ENCODE results near the gene KCNK2.

The KCNK2 gene

GRCh38 chr1:215131291-215131690, 48.8 kb downstream of the KCNK2 start:
- TF ChIP-seq CTCF (IDR thresholded peaks at IDR 0.05; ENCODE audit: borderline replicate concordance, extremely low read depth, low read length, poor library complexity, severe bottlenecking) (no peak), EZH2 (IDR thresholded peaks at IDR 0.05; ENCODE audit: borderline replicate concordance, low read depth, low read length, severe bottlenecking) (no peak)
- H3K4me3 ChIP-seq (ENCODE audit: low read depth in 1 of 2, low read length in 2 of 2): no peak overlapping the region
- H3K4me2 ChIP-seq (ENCODE audit: insufficient read depth, low read length): no peak overlapping the region
- no peaks in the 10 kb centered on the region for H3K27me3 ChIP-seq (ENCODE audit: insufficient read depth, low read length, poor library complexity)
- ATAC-seq (ENCODE audit: insufficient read depth, low read depth) (no peak), DNase-seq (no peak)
- H3K79me2 ChIP-seq (ENCODE audit: insufficient read depth, low read length): no peaks in the 10 kb centered on the region
- H3K36me3 ChIP-seq (ENCODE audit: insufficient read depth, low read length): no peaks in the 10 kb centered on the region
- H3K27ac ChIP-seq (ENCODE audit: low read length): no peak overlapping the region
- no peaks in the 10 kb centered on the region for H4K20me1 ChIP-seq (ENCODE audit: insufficient read depth, low read length)
- H3K9me3 ChIP-seq (ENCODE audit: insufficient read depth, low read length, severe bottlenecking): no peaks in the 10 kb centered on the region
- H3K9ac ChIP-seq (ENCODE audit: low read depth, low read length): no peak overlapping the region
- H2AFZ ChIP-seq (ENCODE audit: low read depth, low read length): no peak overlapping the region
- no peaks in the 10 kb centered on the region for H3K4me1 ChIP-seq (ENCODE audit: insufficient read depth, low read length)

GRCh38 chr1:215132156-215132555, 49.6 kb downstream of the KCNK2 start:
- no peaks in the 10 kb centered on the region for H4K20me1 ChIP-seq (ENCODE audit: insufficient read depth, low read length)
- no peaks in the 10 kb centered on the region for H3K27me3 ChIP-seq (ENCODE audit: insufficient read depth, low read length, poor library complexity)
- H3K4me2 ChIP-seq (ENCODE audit: insufficient read depth, low read length): no peak overlapping the region
- no peaks in the 10 kb centered on the region for H3K79me2 ChIP-seq (ENCODE audit: insufficient read depth, low read length)
- TF ChIP-seq EZH2 (IDR thresholded peaks at IDR 0.05; ENCODE audit: borderline replicate concordance, low read depth, low read length, severe bottlenecking) (no peak), CTCF (IDR thresholded peaks at IDR 0.05; ENCODE audit: borderline replicate concordance, extremely low read depth, low read length, poor library complexity, severe bottlenecking) (no peak)
- H3K9me3 ChIP-seq (ENCODE audit: insufficient read depth, low read length, severe bottlenecking): no peaks in the 10 kb centered on the region
- no peaks in the 10 kb centered on the region for H3K36me3 ChIP-seq (ENCODE audit: insufficient read depth, low read length)
- no peak overlapping the region for H3K27ac ChIP-seq (ENCODE audit: low read length)
- H2AFZ ChIP-seq (ENCODE audit: low read depth, low read length): no peak overlapping the region
- ATAC-seq (ENCODE audit: insufficient read depth, low read depth) (no peak), DNase-seq (no peak)
- H3K4me3 ChIP-seq (ENCODE audit: low read depth in 1 of 2, low read length in 2 of 2): no peak overlapping the region
- no peaks in the 10 kb centered on the region for H3K4me1 ChIP-seq (ENCODE audit: insufficient read depth, low read length)
- no peak overlapping the region for H3K9ac ChIP-seq (ENCODE audit: low read depth, low read length)

GRCh38 chr1:215133532-215133931, 51.0 kb downstream of the KCNK2 start:
- Histone ChIP-seq H3K27ac (ENCODE audit: low read length) (no peak overlapping the region), H3K4me2 (ENCODE audit: insufficient read depth, low read length) (no peak overlapping the region), H3K9me3 (ENCODE audit: insufficient read depth, low read length, severe bottlenecking) (no peaks in the 10 kb centered on the region), H3K27me3 (ENCODE audit: insufficient read depth, low read length, poor library complexity) (no peaks in the 10 kb centered on the region), H4K20me1 (ENCODE audit: insufficient read depth, low read length) (no peaks in the 10 kb centered on the region), H2AFZ (ENCODE audit: low read depth, low read length) (no peak overlapping the region), H3K36me3 (ENCODE audit: insufficient read depth, low read length) (no peaks in the 10 kb centered on the region), H3K4me1 (ENCODE audit: insufficient read depth, low read length) (no peaks in the 10 kb centered on the region), H3K9ac (ENCODE audit: low read depth, low read length) (no peak overlapping the region), H3K4me3 (ENCODE audit: low read depth in 1 of 2, low read length in 2 of 2) (no peak overlapping the region), H3K79me2 (ENCODE audit: insufficient read depth, low read length) (no peaks in the 10 kb centered on the region)
- DNase-seq (no peak), ATAC-seq (ENCODE audit: insufficient read depth, low read depth) (no peak)
- TF ChIP-seq EZH2 (IDR thresholded peaks at IDR 0.05; ENCODE audit: borderline replicate concordance, low read depth, low read length, severe bottlenecking) (no peak), CTCF (IDR thresholded peaks at IDR 0.05; ENCODE audit: borderline replicate concordance, extremely low read depth, low read length, poor library complexity, severe bottlenecking) (no peak)

- H3K4me1 ChIP-seq (ENCODE audit: insufficient read depth, low read length): no peaks in the 10 kb centered on the region
- H3K4me2 ChIP-seq (ENCODE audit: insufficient read depth, low read length): no peak overlapping the region
- no peak overlapping the region for H3K9ac ChIP-seq (ENCODE audit: low read depth, low read length)
- DNase-seq (no peak), ATAC-seq (ENCODE audit: insufficient read depth, low read depth) (no peak)
- no peak overlapping the region for H3K27ac ChIP-seq (ENCODE audit: low read length)
- no peak for TF ChIP-seq CTCF (IDR thresholded peaks at IDR 0.05; ENCODE audit: borderline replicate concordance, extremely low read depth, low read length, poor library complexity, severe bottlenecking)
- no peaks in the 10 kb centered on the region for H3K27me3 ChIP-seq (ENCODE audit: insufficient read depth, low read length, poor library complexity)
- H2AFZ ChIP-seq (ENCODE audit: low read depth, low read length): no peak overlapping the region
- peaks cover 5% of the 10 kb centered on the region for H3K9me3 ChIP-seq (ENCODE audit: insufficient read depth, low read length, severe bottlenecking)
- H3K36me3 ChIP-seq (ENCODE audit: insufficient read depth, low read length): no peaks in the 10 kb centered on the region
- no peaks in the 10 kb centered on the region for H3K79me2 ChIP-seq (ENCODE audit: insufficient read depth, low read length)
- H3K4me3 ChIP-seq (ENCODE audit: low read depth in 1 of 2, low read length in 2 of 2): no peak overlapping the region
- no peaks in the 10 kb centered on the region for H4K20me1 ChIP-seq (ENCODE audit: insufficient read depth, low read length)
These were observed 55.4 kb downstream of the KCNK2 start for GRCh38 chr1:215137985-215138384.
